Gastroesophageal sphincter (tissue), 3 donors: ENCODE results near the gene GRAMD1A.

Experiments
- CTCF ChIP-seq, 4 experiments: fragments of 200-600 bp in 2 of 4; fragments of 450-650 bp in 2 of 4; sonication (generic) in 1 of 4; IDR thresholded peaks; one replicate each; pipeline ENCODE4 v1.5.1; 2017 to 2019; ENCODE audit warnings: antibody characterized with exemption in 4 of 4, mild to moderate bottlenecking in 2 of 4, moderate library complexity in 2 of 4
- EP300 ChIP-seq: sonication (generic); formaldehyde crosslinking; IDR thresholded peaks from one replicate; pipeline ENCODE4 v1.6.1; 2017; ENCODE audit warnings: antibody characterized with exemption, mild to moderate bottlenecking
- POLR2A ChIP-seq, 2 donors: fragments of 450-650 bp; IDR thresholded peaks; one replicate each; pipeline ENCODE4 v1.6.1; 2017; ENCODE audit warnings: antibody characterized with exemption in 2 of 2, mild to moderate bottlenecking in 2 of 2, moderate library complexity in 1 of 2

DNA sequence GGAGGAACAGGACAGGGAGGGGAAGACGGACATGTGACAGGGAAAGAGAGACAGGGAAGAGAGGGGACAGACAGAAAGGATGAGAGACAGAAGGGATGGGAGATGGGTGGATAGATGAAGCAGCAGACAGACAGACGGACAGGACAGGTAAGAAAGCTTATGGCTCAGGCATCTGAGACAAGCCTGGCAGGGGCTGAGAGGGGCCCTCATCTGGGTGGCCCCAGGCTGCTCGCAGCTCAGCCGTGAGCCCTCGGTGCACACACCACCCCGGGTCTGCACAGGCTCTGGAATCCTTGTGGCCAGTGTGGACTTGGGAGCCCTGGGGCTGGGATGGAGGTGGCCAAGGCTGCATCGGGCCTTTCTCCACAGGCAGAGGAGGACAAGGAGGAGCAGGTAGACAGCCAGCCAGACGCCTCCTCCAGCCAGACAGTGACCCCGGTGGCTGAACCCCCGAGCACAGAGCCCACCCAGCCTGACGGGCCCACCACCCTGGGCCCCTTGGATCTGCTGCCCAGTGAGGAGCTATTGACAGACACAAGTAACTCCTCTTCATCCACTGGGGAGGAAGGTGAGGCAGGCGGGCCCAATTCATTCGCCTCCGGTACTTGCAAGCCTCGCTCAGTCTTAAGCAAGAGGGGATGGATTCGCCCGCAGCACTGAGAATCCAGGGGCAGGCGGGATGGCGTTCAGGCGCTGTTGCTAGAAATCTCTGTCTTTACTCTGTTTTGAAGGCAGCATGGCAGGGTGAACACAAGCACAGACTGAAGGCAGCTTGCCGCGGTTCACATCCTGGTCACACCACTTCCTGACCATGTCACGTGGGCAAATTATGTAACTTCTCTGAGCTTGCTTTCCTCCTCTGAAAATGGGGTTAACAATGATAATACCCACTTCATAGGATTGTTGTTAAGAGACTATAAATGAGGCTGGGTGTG, 14.0 kb downstream of the GRAMD1A start:
- TF ChIP-seq CTCF (IDR thresholded peaks at IDR 0.05) (no peak), POLR2A (IDR thresholded peaks at IDR 0.05) (no peak), EP300 (no peak)
